Measurements from ENCODE around the gene SPTLC3. TPM values are rescaled to one million over a fixed set of nuclear protein-coding genes. Genes with fewer than 3 reads are reported as not detected.

The SPTLC3 gene
- polyA plus RNA-seq, 1 of the 3 experiments (the other 2 are of a cell fraction), result 0.02 TPM

DNA sequence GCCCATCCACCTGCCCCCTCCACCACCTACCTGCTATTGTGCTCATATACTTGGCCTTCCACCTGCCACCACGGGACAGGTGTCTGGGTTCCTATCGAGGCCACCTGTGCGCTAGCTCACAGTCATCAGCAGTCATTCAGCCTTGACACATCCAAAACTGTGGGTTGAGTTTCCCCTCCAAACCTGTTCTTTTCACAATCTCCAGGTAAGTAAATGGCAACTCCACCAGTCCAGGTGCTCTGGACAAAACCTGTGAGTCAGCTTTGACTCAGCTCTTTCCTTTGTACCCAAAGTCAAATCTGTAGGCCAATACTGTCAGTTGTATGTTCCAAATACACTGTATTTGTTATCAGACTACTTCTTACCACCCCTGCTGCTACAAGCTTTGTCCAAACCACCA is 52.6 kb downstream of the SPTLC3 start:
- no peak overlapping the region for H3K4me3 ChIP-seq (ENCODE audit: low read depth in 2 of 2, low read length in 1 of 2)
- H2AFZ ChIP-seq (ENCODE audit: low read depth), result no peak overlapping the region
- CTCF ChIA-PET, result no interaction called here
- no peak overlapping the region for H3K4me2 ChIP-seq
- WGBS (ENCODE audit: low lambda C conversion rate), result 38% methylated on average over 3 of the region's 3 CpGs
- H3K4me1 ChIP-seq (ENCODE audit: control insufficient read depth in 1 of 2, insufficient read depth in 2 of 2, low read depth in 1 of 2, low read length in 1 of 2), result no peaks in the 10 kb centered on the region
- H3K27me3 ChIP-seq (ENCODE audit: insufficient read depth), result no peaks in the 10 kb centered on the region
- no peak for DNase-seq
- H3F3A ChIP-seq (replicated peaks; ENCODE audit: insufficient read depth), result no peaks in the 10 kb centered on the region
- H3K79me2 ChIP-seq (ENCODE audit: insufficient read depth), result no peaks in the 10 kb centered on the region
- TF ChIP-seq RFX5 (IDR thresholded peaks at IDR 0.05; ENCODE audit: low read length) (no peak), FOXM1 (IDR thresholded peaks at IDR 0.05; ENCODE audit: low read depth) (no peak), EZH2phosphoT487 (IDR thresholded peaks at IDR 0.05; ENCODE audit: borderline replicate concordance, low read depth) (no peak), TEAD4 (IDR thresholded peaks at IDR 0.05; ENCODE audit: borderline replicate concordance, insufficient read depth) (no peak), NFIC (IDR thresholded peaks at IDR 0.05; ENCODE audit: borderline replicate concordance) (no peak), RAD21 (IDR thresholded peaks at IDR 0.05; ENCODE audit: low read length) (no peak), YY1 (IDR thresholded peaks at IDR 0.05; ENCODE audit: low read depth) (no peak), EP300 (IDR thresholded peaks at IDR 0.05; ENCODE audit: borderline replicate concordance in 1 of 2, low read depth in 1 of 2, low read length in 1 of 2) (no peak), SIN3A (IDR thresholded peaks at IDR 0.05; ENCODE audit: borderline replicate concordance, low read depth, low read length) (no peak), MXI1 (IDR thresholded peaks at IDR 0.05; ENCODE audit: low read depth, low read length) (no peak), MEF2A (IDR thresholded peaks at IDR 0.05; ENCODE audit: borderline replicate concordance, low read depth) (no peak), FOSL2 (IDR thresholded peaks at IDR 0.05; ENCODE audit: borderline replicate concordance, low read depth) (no peak), SMC3 (IDR thresholded peaks at IDR 0.05; ENCODE audit: low read depth, low read length) (no peak), RCOR1 (IDR thresholded peaks at IDR 0.05; ENCODE audit: low read length) (no peak)
- TF ChIP-seq, protein P1, sequence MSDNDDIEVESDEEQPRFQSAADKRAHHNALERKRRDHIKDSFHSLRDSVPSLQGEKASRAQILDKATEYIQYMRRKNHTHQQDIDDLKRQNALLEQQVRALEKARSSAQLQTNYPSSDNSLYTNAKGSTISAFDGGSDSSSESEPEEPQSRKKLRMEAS (IDR thresholded peaks at IDR 0.05; ENCODE audit: low read depth), result no peak
- TF ChIP-seq, protein P2, sequence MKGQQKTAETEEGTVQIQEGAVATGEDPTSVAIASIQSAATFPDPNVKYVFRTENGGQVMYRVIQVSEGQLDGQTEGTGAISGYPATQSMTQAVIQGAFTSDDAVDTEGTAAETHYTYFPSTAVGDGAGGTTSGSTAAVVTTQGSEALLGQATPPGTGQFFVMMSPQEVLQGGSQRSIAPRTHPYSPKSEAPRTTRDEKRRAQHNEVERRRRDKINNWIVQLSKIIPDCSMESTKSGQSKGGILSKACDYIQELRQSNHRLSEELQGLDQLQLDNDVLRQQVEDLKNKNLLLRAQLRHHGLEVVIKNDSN (IDR thresholded peaks at IDR 0.05; ENCODE audit: borderline replicate concordance, low read depth), result no peak
- TF ChIP-seq, protein P3, sequence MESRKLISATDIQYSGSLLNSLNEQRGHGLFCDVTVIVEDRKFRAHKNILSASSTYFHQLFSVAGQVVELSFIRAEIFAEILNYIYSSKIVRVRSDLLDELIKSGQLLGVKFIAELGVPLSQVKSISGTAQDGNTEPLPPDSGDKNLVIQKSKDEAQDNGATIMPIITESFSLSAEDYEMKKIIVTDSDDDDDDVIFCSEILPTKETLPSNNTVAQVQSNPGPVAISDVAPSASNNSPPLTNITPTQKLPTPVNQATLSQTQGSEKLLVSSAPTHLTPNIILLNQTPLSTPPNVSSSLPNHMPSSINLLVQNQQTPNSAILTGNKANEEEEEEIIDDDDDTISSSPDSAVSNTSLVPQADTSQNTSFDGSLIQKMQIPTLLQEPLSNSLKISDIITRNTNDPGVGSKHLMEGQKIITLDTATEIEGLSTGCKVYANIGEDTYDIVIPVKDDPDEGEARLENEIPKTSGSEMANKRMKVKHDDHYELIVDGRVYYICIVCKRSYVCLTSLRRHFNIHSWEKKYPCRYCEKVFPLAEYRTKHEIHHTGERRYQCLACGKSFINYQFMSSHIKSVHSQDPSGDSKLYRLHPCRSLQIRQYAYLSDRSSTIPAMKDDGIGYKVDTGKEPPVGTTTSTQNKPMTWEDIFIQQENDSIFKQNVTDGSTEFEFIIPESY (IDR thresholded peaks at IDR 0.05; ENCODE audit: borderline replicate concordance, low read depth), result no peak
- no peaks in the 10 kb centered on the region for H4K20me1 ChIP-seq (ENCODE audit: insufficient read depth)
- POLR2A ChIA-PET, result no interaction called here
- H3K27ac ChIP-seq (ENCODE audit: low read depth in 2 of 2, low read length in 1 of 2), result no peak overlapping the region
- no peaks in the 10 kb centered on the region for H3K9me3 ChIP-seq
- H3K9ac ChIP-seq, result no peak overlapping the region
- no peaks in the 10 kb centered on the region for H3K36me3 ChIP-seq (replicated peaks in 1 of 2; ENCODE audit: control insufficient read depth in 1 of 2, insufficient read depth in 2 of 2, low read length in 1 of 2)
- H3K9me2 ChIP-seq, result no peaks in the 10 kb centered on the region

DNA sequence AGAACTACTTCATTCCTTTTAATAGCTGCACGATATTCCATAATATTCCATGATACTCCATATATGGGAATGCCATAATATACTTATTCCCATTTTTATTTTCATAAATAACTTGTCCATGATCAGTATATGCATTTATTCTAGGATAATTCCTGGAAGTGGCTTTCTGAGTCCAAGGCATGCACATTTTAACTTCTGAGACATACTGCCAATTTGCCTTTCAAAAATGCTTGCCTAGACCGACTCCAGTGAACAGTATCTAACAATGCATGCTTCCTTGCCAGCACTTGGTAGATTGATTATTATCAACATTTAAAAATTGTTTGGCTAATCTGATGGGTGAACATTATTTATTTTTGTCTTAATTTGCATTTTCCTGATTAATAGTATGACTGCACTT is 54.0 kb downstream of the SPTLC3 start:
- 10% methylated on average over 2 of the region's 2 CpGs for WGBS (ENCODE audit: low lambda C conversion rate)
- no peak for DNase-seq
- CTCF ChIA-PET, result no interaction called here
- no peak for TF ChIP-seq MEF2A (IDR thresholded peaks at IDR 0.05; ENCODE audit: borderline replicate concordance, low read depth)
- TF ChIP-seq, protein P4, sequence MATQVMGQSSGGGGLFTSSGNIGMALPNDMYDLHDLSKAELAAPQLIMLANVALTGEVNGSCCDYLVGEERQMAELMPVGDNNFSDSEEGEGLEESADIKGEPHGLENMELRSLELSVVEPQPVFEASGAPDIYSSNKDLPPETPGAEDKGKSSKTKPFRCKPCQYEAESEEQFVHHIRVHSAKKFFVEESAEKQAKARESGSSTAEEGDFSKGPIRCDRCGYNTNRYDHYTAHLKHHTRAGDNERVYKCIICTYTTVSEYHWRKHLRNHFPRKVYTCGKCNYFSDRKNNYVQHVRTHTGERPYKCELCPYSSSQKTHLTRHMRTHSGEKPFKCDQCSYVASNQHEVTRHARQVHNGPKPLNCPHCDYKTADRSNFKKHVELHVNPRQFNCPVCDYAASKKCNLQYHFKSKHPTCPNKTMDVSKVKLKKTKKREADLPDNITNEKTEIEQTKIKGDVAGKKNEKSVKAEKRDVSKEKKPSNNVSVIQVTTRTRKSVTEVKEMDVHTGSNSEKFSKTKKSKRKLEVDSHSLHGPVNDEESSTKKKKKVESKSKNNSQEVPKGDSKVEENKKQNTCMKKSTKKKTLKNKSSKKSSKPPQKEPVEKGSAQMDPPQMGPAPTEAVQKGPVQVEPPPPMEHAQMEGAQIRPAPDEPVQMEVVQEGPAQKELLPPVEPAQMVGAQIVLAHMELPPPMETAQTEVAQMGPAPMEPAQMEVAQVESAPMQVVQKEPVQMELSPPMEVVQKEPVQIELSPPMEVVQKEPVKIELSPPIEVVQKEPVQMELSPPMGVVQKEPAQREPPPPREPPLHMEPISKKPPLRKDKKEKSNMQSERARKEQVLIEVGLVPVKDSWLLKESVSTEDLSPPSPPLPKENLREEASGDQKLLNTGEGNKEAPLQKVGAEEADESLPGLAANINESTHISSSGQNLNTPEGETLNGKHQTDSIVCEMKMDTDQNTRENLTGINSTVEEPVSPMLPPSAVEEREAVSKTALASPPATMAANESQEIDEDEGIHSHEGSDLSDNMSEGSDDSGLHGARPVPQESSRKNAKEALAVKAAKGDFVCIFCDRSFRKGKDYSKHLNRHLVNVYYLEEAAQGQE (IDR thresholded peaks at IDR 0.05; ENCODE audit: low read depth, low read length), result no peak
- TF ChIP-seq FOXJ3 (CRISPR knock-in tag; IDR thresholded peaks at IDR 0.05), result no peak
- no peak for TF ChIP-seq RFX5 (IDR thresholded peaks at IDR 0.05; ENCODE audit: low read length)
- TF ChIP-seq EZH2phosphoT487 (IDR thresholded peaks at IDR 0.05; ENCODE audit: borderline replicate concordance, low read depth), result no peak
- TF ChIP-seq, protein P5, sequence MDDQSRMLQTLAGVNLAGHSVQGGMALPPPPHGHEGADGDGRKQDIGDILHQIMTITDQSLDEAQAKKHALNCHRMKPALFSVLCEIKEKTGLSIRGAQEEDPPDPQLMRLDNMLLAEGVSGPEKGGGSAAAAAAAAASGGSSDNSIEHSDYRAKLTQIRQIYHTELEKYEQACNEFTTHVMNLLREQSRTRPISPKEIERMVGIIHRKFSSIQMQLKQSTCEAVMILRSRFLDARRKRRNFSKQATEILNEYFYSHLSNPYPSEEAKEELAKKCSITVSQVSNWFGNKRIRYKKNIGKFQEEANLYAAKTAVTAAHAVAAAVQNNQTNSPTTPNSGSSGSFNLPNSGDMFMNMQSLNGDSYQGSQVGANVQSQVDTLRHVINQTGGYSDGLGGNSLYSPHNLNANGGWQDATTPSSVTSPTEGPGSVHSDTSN (IDR thresholded peaks at IDR 0.05), result no peak
- no peak for TF ChIP-seq NRF1 (IDR thresholded peaks at IDR 0.05; ENCODE audit: low read depth, low read length)

More for the DNA sequence above, 54.0 kb downstream of the SPTLC3 start:
- Histone ChIP-seq H3K9me3 (no peaks in the 10 kb centered on the region), H3K36me3 (replicated peaks in 1 of 2; ENCODE audit: control insufficient read depth in 1 of 2, insufficient read depth in 2 of 2, low read length in 1 of 2) (no peaks in the 10 kb centered on the region), H3K27me3 (ENCODE audit: insufficient read depth) (no peaks in the 10 kb centered on the region), H3K79me2 (ENCODE audit: insufficient read depth) (no peaks in the 10 kb centered on the region), H3K4me2 (no peak overlapping the region), H4K20me1 (ENCODE audit: insufficient read depth) (no peaks in the 10 kb centered on the region), H3K9me2 (no peaks in the 10 kb centered on the region), H3K27ac (ENCODE audit: low read depth in 2 of 2, low read length in 1 of 2) (no peak overlapping the region), H2AFZ (ENCODE audit: low read depth) (no peak overlapping the region), H3K4me3 (ENCODE audit: low read depth in 2 of 2, low read length in 1 of 2) (no peak overlapping the region), H3K4me1 (ENCODE audit: control insufficient read depth in 1 of 2, insufficient read depth in 2 of 2, low read depth in 1 of 2, low read length in 1 of 2) (no peaks in the 10 kb centered on the region), H3K9ac (no peak overlapping the region), H3F3A (replicated peaks; ENCODE audit: insufficient read depth) (no peaks in the 10 kb centered on the region)
- POLR2A ChIA-PET, result no interaction called here

All from SK-N-SH (cell line).